ENCODE data around the gene GFY.
"Not testable (repeated sequence)": the region's sequence is repeated elsewhere in the genome, so short reads cannot be mapped to it uniquely, and the experiment has no call there.

GFY gene

DNA sequence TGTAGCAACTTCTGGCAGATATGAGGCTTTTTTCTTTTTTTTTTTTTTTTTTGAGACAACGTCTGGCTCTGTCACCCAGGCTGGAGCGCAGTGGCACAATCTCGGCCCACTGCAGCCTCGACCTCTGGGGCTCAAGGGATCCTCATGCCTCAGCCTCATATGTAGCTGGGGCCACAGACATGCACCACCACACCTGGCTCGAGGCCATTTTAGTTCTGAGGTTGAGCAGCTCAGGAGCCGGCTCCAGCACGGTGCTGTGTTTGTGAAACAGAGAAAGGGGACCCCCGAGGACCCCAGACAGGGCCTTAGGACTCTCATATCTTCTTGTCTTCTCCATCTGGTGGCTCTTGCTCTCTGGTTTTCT lies 45.4 kb downstream of the GFY start:
- H3F3A ChIP-seq (ENCODE audit: insufficient read depth, low read length): 0 out of 2 replicates have a peak, but pooled peaks cover 5% of the 10 kb centered on the region
- H3K79me2 ChIP-seq (ENCODE audit: low read length): peaks cover 4% of the 10 kb centered on the region
- no peak overlapping the region for H3K27ac ChIP-seq (ENCODE audit: low read length)
- H3K36me3 ChIP-seq (replicated peaks; ENCODE audit: insufficient read depth, low read length): no peaks in the 10 kb centered on the region
- DNase-seq: no peak
- no peak overlapping the region for H2AFZ ChIP-seq (ENCODE audit: low read length)
- TF ChIP-seq EZH2 (optimal IDR thresholded peaks at IDR 0.05; ENCODE audit: low read depth, low read length): no peak
- no peak for TF ChIP-seq EZH2phosphoT487 (IDR thresholded peaks at IDR 0.05; ENCODE audit: low read length)
- TF ChIP-seq, protein P1, sequence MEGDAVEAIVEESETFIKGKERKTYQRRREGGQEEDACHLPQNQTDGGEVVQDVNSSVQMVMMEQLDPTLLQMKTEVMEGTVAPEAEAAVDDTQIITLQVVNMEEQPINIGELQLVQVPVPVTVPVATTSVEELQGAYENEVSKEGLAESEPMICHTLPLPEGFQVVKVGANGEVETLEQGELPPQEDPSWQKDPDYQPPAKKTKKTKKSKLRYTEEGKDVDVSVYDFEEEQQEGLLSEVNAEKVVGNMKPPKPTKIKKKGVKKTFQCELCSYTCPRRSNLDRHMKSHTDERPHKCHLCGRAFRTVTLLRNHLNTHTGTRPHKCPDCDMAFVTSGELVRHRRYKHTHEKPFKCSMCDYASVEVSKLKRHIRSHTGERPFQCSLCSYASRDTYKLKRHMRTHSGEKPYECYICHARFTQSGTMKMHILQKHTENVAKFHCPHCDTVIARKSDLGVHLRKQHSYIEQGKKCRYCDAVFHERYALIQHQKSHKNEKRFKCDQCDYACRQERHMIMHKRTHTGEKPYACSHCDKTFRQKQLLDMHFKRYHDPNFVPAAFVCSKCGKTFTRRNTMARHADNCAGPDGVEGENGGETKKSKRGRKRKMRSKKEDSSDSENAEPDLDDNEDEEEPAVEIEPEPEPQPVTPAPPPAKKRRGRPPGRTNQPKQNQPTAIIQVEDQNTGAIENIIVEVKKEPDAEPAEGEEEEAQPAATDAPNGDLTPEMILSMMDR (IDR thresholded peaks at IDR 0.05; ENCODE audit: low read length): no peak
- H3K4me1 ChIP-seq (ENCODE audit: low read length): peaks cover 15% of the 10 kb centered on the region
- no peaks in the 10 kb centered on the region for H3K9me3 ChIP-seq (replicated peaks; ENCODE audit: insufficient read depth, low read length)
- no peak overlapping the region for H3K9ac ChIP-seq (ENCODE audit: low read length)
- no peaks in the 10 kb centered on the region for H3K9me2 ChIP-seq (replicated peaks; ENCODE audit: insufficient read depth, low read length)
- H4K20me1 ChIP-seq (ENCODE audit: insufficient read depth, low read length): no peaks in the 10 kb centered on the region
- no peak overlapping the region for H3K4me2 ChIP-seq (ENCODE audit: low read depth, low read length)
- H3K27me3 ChIP-seq (replicated peaks; ENCODE audit: insufficient read depth, low read length): no peaks in the 10 kb centered on the region
- no peak overlapping the region for H3K4me3 ChIP-seq (ENCODE audit: low read length)

- H3K9me2 ChIP-seq (replicated peaks; ENCODE audit: insufficient read depth, low read length): no peaks in the 10 kb centered on the region
- no peak overlapping the region for H2AFZ ChIP-seq (ENCODE audit: low read length)
- H3F3A ChIP-seq (ENCODE audit: insufficient read depth, low read length): 0 out of 2 replicates have a peak, but pooled peaks cover 5% of the 10 kb centered on the region
- H3K4me2 ChIP-seq (ENCODE audit: low read depth, low read length): no peak overlapping the region
- peaks cover 4% of the 10 kb centered on the region for H3K79me2 ChIP-seq (ENCODE audit: low read length)
- H3K27me3 ChIP-seq (replicated peaks; ENCODE audit: insufficient read depth, low read length): no peaks in the 10 kb centered on the region
- no peaks in the 10 kb centered on the region for H4K20me1 ChIP-seq (ENCODE audit: insufficient read depth, low read length)
- no peak for TF ChIP-seq EZH2phosphoT487 (IDR thresholded peaks at IDR 0.05; ENCODE audit: low read length)
- no peak for TF ChIP-seq EZH2 (optimal IDR thresholded peaks at IDR 0.05; ENCODE audit: low read depth, low read length)
- TF ChIP-seq, protein P1 (IDR thresholded peaks at IDR 0.05; ENCODE audit: low read length): no peak
- DNase-seq: no peak
- H3K4me1 ChIP-seq (ENCODE audit: low read length): peaks cover 15% of the 10 kb centered on the region
- H3K36me3 ChIP-seq (replicated peaks; ENCODE audit: insufficient read depth, low read length): no peaks in the 10 kb centered on the region
- no peaks in the 10 kb centered on the region for H3K9me3 ChIP-seq (replicated peaks; ENCODE audit: insufficient read depth, low read length)
- H3K27ac ChIP-seq (ENCODE audit: low read length): no peak overlapping the region
- H3K9ac ChIP-seq (ENCODE audit: low read length): no peak overlapping the region
- H3K4me3 ChIP-seq (ENCODE audit: low read length): no peak overlapping the region
These were observed 47.7 kb downstream of the GFY start for GRCh38 chr19:49472936-49473335.

DNA sequence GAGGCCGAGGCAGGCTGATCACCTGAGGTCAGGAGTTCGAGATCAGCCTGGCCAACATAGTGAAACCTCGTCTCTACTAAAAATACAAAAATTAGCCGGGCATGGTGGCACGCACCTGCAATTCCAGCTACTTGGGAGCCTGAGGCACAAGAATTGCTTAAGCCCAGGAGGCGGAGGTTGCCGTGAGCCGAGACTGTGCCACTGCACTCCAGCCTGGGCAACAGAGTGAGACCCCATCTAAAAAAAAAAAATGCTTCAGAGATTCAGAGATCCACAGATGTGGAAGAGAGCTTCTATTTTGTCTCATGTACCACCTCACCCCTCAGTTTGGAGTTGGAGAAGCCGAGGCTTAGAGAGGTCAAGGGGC lies 48.3 kb downstream of the GFY start:
- H3K79me2 ChIP-seq (ENCODE audit: low read length); H3K27me3 ChIP-seq (replicated peaks; ENCODE audit: insufficient read depth, low read length); DNase-seq; H3K36me3 ChIP-seq (replicated peaks; ENCODE audit: insufficient read depth, low read length); H4K20me1 ChIP-seq (ENCODE audit: insufficient read depth, low read length); H3K9me2 ChIP-seq (replicated peaks; ENCODE audit: insufficient read depth, low read length); H3K9me3 ChIP-seq (replicated peaks; ENCODE audit: insufficient read depth, low read length); H3F3A ChIP-seq (ENCODE audit: insufficient read depth, low read length): not testable (repeated sequence)
- H3K9ac ChIP-seq (ENCODE audit: low read length): peak overlapping the region; percentile 85
- H3K4me3 ChIP-seq (ENCODE audit: low read length): peak overlapping the region; percentile 82
- peaks cover 12% of the 10 kb centered on the region for H3K4me1 ChIP-seq (ENCODE audit: low read length)
- H3K4me2 ChIP-seq (ENCODE audit: low read depth, low read length): peak overlapping the region; percentile 96
- peak overlapping the region; percentile 51; the same call in 1 of the 2 replicates for H3K27ac ChIP-seq (ENCODE audit: low read length)
- H2AFZ ChIP-seq (ENCODE audit: low read length): peak overlapping the region; percentile 95

DNA sequence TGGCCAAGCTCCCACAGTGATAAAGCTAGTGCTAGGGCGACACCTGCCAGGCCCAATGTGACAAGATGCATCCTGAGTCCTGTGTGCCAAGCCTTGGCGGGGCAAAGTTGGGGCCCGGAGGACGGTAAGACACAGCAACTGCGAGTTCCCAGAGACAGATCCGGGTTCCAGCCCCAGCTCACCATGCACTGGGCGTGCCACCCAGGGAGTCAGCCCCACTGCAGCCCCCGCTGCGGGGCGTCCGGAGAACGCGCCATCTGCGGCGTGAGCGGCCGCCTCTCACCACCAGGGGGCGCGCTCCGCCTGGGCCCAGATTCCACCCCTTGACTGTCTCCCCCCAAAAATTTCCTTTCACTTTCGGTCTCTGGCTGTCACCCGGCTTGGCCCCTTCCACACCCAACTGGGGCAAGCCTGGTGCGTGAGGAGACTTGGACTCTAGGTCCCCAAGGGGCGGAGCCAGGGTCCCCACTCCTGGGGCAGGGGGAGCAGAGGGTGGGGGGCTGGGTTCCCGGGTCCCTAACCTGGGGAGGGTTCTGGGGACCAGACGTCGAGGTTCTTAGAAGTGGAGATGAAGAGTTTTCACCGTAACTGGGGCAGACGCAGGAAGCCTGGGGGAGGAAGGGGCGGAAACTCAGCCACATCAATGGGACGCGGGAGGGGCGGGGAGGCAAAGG lies 48.8 kb downstream of the GFY start, which contains the start of gene FLT3LG:
TSS of gene FLT3LG (plus strand) at position 348 of the 674 bp plus-strand sequence. CDS start 425 bp downstream, outside the sequence.
- H3K27ac ChIP-seq (ENCODE audit: low read length): peak within 1 kb of the TSS; percentile 51; the same call in 1 of the 2 replicates
- peak within 1 kb of the TSS; percentile 95 for H2AFZ ChIP-seq (ENCODE audit: low read length)
- H4K20me1 ChIP-seq (ENCODE audit: insufficient read depth, low read length): no peaks in the 10 kb centered on the region
- no peaks in the 10 kb centered on the region for H3K27me3 ChIP-seq (replicated peaks; ENCODE audit: insufficient read depth, low read length)
- no peaks in the 10 kb centered on the region for H3K9me2 ChIP-seq (replicated peaks; ENCODE audit: insufficient read depth, low read length)
- peaks cover 4% of the 10 kb centered on the region for H3K79me2 ChIP-seq (ENCODE audit: low read length)
- DNase-seq: peak; percentile 92
- H3K4me2 ChIP-seq (ENCODE audit: low read depth, low read length): peak within 1 kb of the TSS; percentile 96
- H3F3A ChIP-seq (ENCODE audit: insufficient read depth, low read length): 0 out of 2 replicates have a peak, but pooled peaks cover 5% of the 10 kb centered on the region
- H3K4me1 ChIP-seq (ENCODE audit: low read length): peaks cover 7% of the 10 kb centered on the region
- TF ChIP-seq, protein P1 (IDR thresholded peaks at IDR 0.05; ENCODE audit: low read length): peak; percentile 99
- TF ChIP-seq EZH2 (optimal IDR thresholded peaks at IDR 0.05; ENCODE audit: low read depth, low read length): no peak
- no peaks in the 10 kb centered on the region for H3K36me3 ChIP-seq (replicated peaks; ENCODE audit: insufficient read depth, low read length)
- H3K4me3 ChIP-seq (ENCODE audit: low read length): peak within 1 kb of the TSS; percentile 82
- no peaks in the 10 kb centered on the region for H3K9me3 ChIP-seq (replicated peaks; ENCODE audit: insufficient read depth, low read length)
- peak within 1 kb of the TSS; percentile 85 for H3K9ac ChIP-seq (ENCODE audit: low read length)
